Effector CD8-positive, alpha-beta T cell (primary cell): ENCODE data around the gene UBB.
"Not testable (repeated sequence)": the region's sequence is repeated elsewhere in the genome, so short reads cannot be mapped to it uniquely, and the experiment has no call there.

Source experiments
- DNase-seq: peaks from one replicate; lab custom pipeline; 2025; lab: John Stamatoyannopoulos, UW

UBB gene

DNA sequence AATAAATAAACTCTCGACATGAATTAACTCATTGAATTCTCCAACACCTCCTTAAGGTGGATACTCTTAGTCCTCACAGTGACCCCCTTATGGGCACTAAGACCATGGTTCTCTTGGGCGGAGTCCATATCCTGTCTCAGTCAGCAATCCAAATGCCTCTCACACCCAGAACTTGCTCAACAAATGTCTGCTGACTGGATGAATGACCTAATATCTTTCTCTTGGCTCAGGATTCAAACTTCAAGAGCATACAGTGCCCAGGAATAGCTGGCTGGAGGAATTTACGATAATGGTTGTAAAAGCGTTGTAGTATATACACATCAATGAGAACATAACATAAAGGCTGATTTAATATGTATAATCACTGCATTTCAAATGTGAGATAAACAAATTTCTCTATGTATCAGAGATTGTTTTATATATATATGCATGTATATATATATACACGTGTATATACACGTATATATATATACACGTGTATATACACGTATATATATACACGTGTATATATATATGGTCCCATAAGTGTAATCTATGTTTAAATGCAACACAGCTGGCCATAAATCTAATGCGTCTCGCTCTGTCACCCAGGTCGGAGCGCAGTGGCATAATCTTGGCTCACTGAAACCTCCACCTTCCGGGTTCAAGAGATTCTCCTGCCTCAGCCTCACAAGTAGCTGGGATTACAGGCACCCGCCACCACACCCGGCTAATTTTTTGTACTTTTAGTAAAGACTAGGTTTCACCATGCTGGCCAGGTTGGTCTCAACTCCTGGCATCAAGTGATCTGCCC is 6.5 kb upstream of the UBB start:
- no peak for DNase-seq

- no peak for DNase-seq
These were observed 3.0 kb upstream of the UBB start for GRCh38 chr17:16377941-16378341.

DNA sequence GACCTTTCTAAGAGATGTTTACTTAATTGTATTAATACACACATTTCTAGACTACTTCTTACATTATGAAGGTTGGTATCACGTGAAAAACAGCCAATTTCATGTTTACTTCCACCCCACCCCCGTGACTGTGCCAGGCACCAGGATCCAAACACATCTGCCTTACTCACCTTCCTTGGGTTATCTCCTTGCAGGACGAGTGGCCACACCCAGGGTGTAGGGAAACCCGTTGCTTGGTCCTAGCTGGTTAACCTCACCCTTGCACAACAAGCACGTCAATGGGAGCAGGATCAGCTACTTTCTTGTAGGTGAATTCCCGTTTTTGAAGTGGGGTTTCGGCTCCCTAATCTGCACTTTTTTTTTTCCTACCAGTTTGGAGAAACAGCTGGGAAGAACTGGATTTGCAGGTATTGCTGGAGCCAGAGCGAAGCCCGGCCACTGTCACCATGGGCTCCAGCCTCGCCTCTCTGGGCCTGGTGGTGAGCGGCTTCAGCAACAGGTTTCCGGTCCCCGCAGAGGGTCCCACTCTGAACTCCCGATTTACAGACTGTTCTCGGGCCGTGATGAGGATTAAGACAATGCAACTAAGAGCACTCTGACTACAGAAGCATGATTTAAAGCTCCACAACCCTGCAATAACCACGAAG is 2.1 kb upstream of the UBB start:
- DNase-seq = no peak

DNA sequence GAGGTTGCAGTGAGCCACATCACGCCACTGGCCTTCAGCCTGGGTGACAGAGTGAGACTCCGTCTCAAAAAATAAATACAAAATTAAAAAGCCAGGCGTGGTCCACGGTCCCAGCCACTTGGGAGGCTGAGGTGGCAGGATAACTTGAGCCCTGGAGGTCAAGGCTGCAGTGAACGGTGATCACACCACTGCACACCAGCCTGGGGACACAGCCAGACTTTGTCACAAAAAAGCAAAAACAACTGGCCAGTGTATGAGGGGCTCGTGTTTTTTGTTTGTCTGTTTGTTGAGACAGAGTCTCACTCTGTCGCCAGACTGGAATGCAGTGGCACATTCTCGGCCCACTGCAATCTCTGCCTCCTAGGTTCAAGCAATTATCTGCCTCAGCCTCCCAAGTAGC is 1.2 kb upstream of the UBB start:
- no peak for DNase-seq

- no peak for DNase-seq
These were observed 567 bp downstream of the UBB start for GRCh38 chr17:16381496-16381820.

DNA sequence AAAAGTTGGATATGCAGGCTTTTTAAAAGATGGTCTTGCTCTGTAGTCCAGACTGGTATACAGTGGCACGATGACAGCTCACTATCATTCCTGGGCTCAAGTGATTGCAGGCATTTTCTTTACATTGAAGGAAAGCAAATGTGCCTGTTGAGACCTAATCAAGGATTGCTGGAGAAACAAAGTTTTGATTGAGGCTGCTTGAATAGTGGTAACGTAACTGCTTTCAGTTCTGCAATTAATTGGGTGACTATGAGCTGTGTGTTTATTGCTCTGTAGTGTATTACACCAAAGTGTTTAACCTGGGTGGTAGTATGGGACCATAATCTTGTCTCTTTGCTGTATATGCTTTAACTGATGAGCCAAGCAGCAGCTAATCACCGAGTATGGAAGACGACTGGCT is 2.3 kb downstream of the UBB start:
- DNase-seq = no peak

- no peak for DNase-seq
These were observed 2.9 kb downstream of the UBB start for GRCh38 chr17:16383772-16384287.

DNA sequence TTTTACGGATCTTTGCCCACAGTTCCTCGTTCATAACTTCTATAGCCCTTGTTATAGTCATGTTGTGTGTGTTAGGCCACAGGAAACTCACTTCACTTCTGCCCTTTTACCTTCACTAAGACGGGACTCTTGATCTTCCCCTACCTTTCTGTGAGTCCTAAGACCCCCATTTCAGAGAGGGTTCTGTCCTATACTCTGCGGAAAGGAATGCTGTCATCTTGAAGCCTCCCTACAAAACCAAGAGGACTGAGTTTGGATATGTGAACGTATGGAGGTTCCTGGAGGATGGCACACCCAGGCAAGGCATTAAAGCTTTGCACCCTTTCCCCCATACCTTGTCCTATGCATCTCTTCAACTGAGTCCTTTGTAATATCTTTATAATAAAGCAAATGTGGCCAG is 3.7 kb downstream of the UBB start:
- DNase-seq = no peak

GRCh38 chr17:16386126-16386507 is 5.2 kb downstream of the UBB start:
- DNase-seq = not testable (repeated sequence)

DNA sequence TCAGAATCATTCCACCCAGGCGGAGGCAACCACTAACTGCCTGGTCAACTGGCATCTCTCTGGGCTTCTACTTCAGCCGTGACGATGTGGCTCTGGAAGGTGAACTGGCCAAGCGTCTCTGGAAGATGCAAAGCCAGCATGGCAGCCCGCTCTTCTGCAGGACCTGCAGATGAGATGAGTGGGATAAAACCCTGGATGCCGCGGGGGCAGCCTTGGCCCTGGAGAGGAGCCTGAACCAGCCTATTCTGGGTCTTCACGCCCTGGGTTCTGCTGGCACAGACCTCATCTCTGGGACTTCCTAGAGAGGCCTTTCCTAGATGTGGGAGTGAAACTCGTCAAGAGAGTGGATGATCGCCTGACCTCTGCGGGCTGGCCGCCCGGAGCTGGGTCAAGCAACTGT is 10.6 kb downstream of the UBB start:
- DNase-seq = no peak

GRCh38 chr17:16392491-16392890 is 11.6 kb downstream of the UBB start:
- not testable (repeated sequence) for DNase-seq

DNA sequence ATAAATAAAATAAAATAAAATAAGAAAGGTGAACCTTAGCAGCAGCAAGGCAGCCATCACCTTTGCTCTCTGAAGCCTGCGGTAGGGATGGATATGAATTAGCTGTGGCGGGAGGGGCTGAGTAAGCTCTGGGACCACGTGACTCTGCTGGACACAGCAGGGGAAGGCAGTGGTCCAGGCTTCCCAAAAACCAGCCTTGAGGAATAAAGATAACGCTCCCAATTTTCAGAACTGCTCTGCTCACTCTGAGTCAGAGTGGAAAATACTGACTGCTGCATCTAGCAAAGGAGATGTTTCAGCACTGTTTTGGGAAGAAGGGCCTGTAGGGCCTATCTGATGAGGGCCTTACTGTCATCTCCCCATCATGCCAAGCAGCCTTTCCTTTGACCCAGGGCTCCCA is 15.0 kb downstream of the UBB start:
- not testable (repeated sequence) for DNase-seq

DNA sequence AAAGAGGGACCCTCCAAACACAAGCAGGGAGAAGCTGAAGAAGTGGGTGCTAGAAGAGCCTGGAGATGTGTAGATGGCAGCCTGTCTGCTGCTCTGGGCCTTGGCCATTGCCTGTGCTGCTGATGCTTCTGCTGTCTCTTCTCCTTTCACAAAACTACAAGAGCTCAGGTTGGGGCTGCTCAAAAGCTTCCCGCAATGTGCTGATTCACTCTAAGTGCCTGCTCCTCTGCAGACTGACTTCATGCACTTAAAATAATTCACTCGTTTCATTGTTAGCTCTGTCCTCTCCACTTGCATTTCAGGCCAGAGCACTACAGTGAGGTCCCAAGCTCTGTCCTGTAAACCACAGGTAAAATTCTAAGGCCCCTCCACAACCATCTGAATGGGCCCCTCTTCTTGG is 15.8 kb downstream of the UBB start:
- not testable (repeated sequence) for DNase-seq

DNA sequence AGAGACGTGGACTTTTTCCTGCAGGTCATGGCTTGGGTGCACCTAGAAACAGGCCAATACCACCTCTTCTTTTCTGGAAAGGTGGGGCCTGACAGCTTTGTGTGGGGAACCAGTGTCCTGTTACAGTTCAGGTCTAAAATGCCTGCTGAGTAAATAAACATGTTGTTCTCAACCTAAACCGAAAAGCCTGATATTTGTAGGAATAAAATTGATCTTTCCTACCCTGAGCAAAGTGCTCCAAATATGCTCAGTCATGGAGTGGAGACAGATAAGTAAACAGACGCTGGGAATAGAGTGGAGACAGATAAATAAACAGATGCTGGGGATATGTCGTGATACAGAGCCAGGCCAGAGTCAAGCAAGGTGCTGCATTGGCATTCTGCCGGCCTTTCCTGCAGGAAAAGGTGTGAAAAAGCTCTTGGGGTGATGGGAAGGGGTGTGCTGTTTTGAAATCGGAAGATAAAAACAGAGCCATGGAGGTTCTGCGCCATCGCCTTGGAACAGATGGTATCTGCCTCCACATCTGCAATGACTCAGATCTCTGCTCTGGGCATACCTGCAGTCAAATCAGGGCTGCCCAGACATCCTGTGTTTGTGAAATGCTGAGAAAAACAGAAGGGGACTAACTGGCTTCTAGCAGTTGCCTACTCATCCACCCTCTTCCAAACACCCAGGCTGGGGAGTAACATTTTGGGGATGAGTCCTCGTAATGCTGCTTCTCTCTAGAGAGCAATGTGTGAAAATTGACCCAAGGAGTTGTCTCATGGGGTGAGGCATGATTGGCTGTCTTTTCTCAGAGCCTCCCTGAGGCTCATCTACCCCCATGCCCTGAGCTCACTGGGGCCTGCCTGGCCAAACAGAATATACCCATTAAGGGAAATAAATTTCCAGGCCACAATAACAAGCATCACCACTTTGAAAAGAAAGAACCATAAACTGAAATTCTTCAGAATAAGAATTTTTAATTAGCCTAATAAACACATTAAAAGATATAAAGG is 17.7 kb downstream of the UBB start:
- no peak for DNase-seq

- DNase-seq = not testable (repeated sequence)
These were observed 23.0 kb downstream of the UBB start for GRCh38 chr17:16403847-16404246.

GRCh38 chr17:16406742-16407674 is 26.1 kb downstream of the UBB start:
- no peak for DNase-seq

GRCh38 chr17:16407911-16408588 is 27.2 kb downstream of the UBB start:
- no peak for DNase-seq

DNA sequence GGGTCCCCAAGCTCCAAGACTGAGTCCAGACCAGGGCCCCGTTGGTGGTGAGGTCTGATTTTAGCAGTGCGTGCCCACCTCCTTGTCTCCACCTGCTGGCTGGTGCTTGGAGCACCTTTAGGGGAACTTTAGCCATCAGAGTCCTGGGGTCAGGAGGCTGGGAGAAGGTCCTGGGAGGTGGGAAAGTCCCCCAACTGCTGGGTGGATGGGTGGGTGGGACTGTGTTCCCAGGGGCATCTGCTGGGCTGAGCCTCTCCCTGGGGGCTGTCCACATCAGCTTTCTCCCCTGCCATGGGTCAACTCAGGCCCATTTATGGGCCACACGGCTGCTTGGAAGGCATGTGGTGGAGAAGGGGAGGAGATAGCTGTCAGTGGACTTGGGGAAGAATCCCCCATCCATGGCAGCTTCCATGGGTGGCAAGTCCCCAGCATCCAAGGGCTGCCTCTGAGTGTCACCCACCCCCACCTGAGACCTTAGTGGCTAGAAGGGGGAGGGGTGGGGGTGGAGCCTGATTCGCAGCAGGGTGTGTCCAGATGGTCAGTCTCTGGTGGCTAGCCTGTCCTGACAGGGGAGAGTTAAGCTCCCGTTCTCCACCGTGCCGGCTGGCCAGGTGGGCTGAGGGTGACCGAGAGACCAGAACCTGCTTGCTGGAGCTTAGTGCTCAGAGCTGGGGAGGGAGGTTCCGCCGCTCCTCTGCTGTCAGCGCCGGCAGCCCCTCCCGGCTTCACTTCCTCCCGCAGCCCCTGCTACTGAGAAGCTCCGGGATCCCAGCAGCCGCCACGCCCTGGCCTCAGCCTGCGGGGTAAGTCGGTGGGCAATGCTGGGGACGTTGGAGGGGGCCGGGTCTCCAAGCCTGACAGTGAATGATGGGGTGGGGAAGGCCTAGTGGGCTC is 34.4 kb downstream of the UBB start, which contains the start of gene TRPV2:
Gene TRPV2 (plus strand): TSS at position 541 of the 894 bp plus-strand sequence. CDS start 2,098 bp downstream, outside the sequence.
- DNase-seq = peak; percentile 11

DNA sequence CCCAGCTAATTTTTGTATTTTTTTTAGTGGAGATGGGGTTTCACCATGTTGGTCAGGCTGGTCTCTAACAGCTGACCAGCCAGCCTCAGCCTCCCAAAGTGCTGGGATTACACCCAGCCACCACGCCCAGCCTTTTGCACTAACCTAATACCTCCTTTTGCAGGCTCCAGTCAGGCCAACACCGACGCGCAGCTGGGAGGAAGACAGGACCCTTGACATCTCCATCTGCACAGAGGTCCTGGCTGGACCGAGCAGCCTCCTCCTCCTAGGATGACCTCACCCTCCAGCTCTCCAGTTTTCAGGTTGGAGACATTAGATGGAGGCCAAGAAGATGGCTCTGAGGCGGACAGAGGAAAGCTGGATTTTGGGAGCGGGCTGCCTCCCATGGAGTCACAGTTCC is 36.5 kb downstream of the UBB start:
- DNase-seq = no peak
